GM12878 (cell line): ENCODE data around the gene BBLN. TPM values are rescaled to one million over a fixed set of nuclear protein-coding genes. Genes with fewer than 3 reads are reported as not detected.

ENCODE experiments used
- ATAC-seq: fragments of 200-7000 bp; cut with Tn5 transposase; 3 replicates; pipeline ENCODE4 v1.9.1; 2020; ENCODE audit warnings: mild to moderate bottlenecking, moderate library complexity
- BruUV-seq: library from RNA; stranded (reverse); fragments of 400-500 nt; replicated peaks from 2 replicates; lab custom pipeline; 2021; lab: Mats Ljungman, UMichigan
- CTCF ChIA-PET: fragments of 300-600 bp; sonication (Branson Sonifier 250); formaldehyde crosslinking; extraction: SDS; loops from one replicate; lab custom pipeline; 2021; ENCODE audit warnings: inconsistent platforms; lab: Yijun Ruan, JAX
- POLR2A ChIA-PET: fragments of 350-600 bp; formaldehyde crosslinking; extraction: SDS; loops from one replicate; lab custom pipeline; 2021; ENCODE audit warnings: inconsistent platforms; lab: Charles Lee
- RAD21 ChIA-PET: fragments of 300-600 bp; sonication (Branson Sonifier 250); formaldehyde crosslinking; loops from one replicate; lab custom pipeline; 2023; ENCODE audit warnings: antibody characterized with exemption; ENCODE audit not compliant: unreplicated experiment; lab: Charles Lee
- SMC1A ChIA-PET: fragments of 300-600 bp; sonication (Branson Sonifier 250); formaldehyde crosslinking; loops from one replicate; lab custom pipeline; 2023; ENCODE audit not compliant: unreplicated experiment, uncharacterized antibody; lab: Charles Lee
- DNase-seq: peaks from one replicate; pipeline ENCODE4 v3.0.0-alpha.2; 2011; ENCODE audit warnings: low read depth, low spot score
- FAIRE-seq: peaks from 3 replicates; lab custom pipeline; 2011; peaks lifted over from hg19 to GRCh38; lab: Jason Lieb, UNC
- H2AFZ ChIP-seq: 2 replicates; pipeline ENCODE4 v1.6.0; 2011; ENCODE audit warnings: low read depth, low read length, control low read depth; ENCODE audit not compliant: control insufficient read depth
- H3K27ac ChIP-seq: 2 replicates; pipeline ENCODE4 v1.5.1; 2011; ENCODE audit warnings: control low read depth; ENCODE audit not compliant: control insufficient read depth, insufficient read depth
- H3K27me3 ChIP-seq, 2 experiments: replicated peaks in 1 of 2; 2 replicates each; pipeline versions ENCODE4 v1.6.0 to v1.6.1; 2011; ENCODE audit warnings: low read length in 1 of 2; ENCODE audit not compliant: control insufficient read depth in 2 of 2, insufficient read depth in 2 of 2
- H3K36me3 ChIP-seq, 2 experiments: 2 replicates each; pipeline ENCODE4 v1.5.1; 2011; ENCODE audit warnings: low read length in 1 of 2; ENCODE audit not compliant: control insufficient read depth in 2 of 2, insufficient read depth in 2 of 2
- H3K4me1 ChIP-seq: 2 replicates; pipeline ENCODE4 v1.6.1; 2011; ENCODE audit warnings: mild to moderate bottlenecking, low read length, moderate library complexity, mixed read lengths; ENCODE audit not compliant: control insufficient read depth, insufficient read depth
- H3K4me2 ChIP-seq: 2 replicates; pipeline ENCODE4 v1.6.0; 2011; ENCODE audit warnings: control low read depth; ENCODE audit not compliant: control insufficient read depth, insufficient read depth
- H3K4me3 ChIP-seq: fragments of 200-600 bp; sonication (generic); 2 replicates; pipeline ENCODE4 v1.5.1; 2016
- H3K79me2 ChIP-seq: 2 replicates; pipeline ENCODE4 v1.6.0; 2011; ENCODE audit warnings: low read length; ENCODE audit not compliant: control insufficient read depth, insufficient read depth
- H3K9ac ChIP-seq: 2 replicates; pipeline ENCODE4 v1.8.0; 2011; ENCODE audit warnings: low read length, control low read depth, mixed read lengths; ENCODE audit not compliant: control insufficient read depth, insufficient read depth
- H3K9me3 ChIP-seq: replicated peaks from 3 replicates; pipeline ENCODE4 v1.5.1; 2011; ENCODE audit warnings: mild to moderate bottlenecking, low read length; ENCODE audit not compliant: control insufficient read depth, insufficient read depth
- H4K20me1 ChIP-seq: 2 replicates; pipeline ENCODE4 v1.6.0; 2011; ENCODE audit not compliant: control insufficient read depth, insufficient read depth
- ATF2 ChIP-seq: IDR thresholded peaks from 2 replicates; pipeline ENCODE4 v1.6.1; 2012; ENCODE audit warnings: low read length, inconsistent platforms
- BACH1 ChIP-seq: fragments of 450-650 bp; IDR thresholded peaks from 2 replicates; pipeline ENCODE4 v1.6.1; 2017; ENCODE audit warnings: mild to moderate bottlenecking, borderline replicate concordance
- BRCA1 ChIP-seq: IDR thresholded peaks from 2 replicates; pipeline ENCODE4 v1.6.1; 2011; ENCODE audit warnings: low read depth, low read length, improper control_type of control experiment
- CEBPB ChIP-seq, 2 experiments: fragments of 150-350 bp in 1 of 2; IDR thresholded peaks; 2 replicates each; pipeline ENCODE4 v1.6.1; 2012 to 2014; ENCODE audit warnings: low read depth in 2 of 2, low read length in 2 of 2, borderline replicate concordance in 1 of 2, inconsistent platforms in 1 of 2
- CHD1 ChIP-seq: IDR thresholded peaks from 2 replicates; pipeline ENCODE4 v1.6.1; 2012; ENCODE audit warnings: low read depth, low read length, improper control_type of control experiment
- DPF2 ChIP-seq: fragments of 450-650 bp; IDR thresholded peaks from 2 replicates; pipeline ENCODE4 v1.6.1; 2017; ENCODE audit warnings: mild to moderate bottlenecking
- FOS ChIP-seq: IDR thresholded peaks from 3 replicates; pipeline ENCODE4 v1.6.1; 2011; ENCODE audit warnings: borderline replicate concordance; ENCODE audit not compliant: insufficient read length; ENCODE audit errors: extremely low read depth
- IKZF1 ChIP-seq: fragments of 450-650 bp; conservative IDR thresholded peaks from 2 replicates; pipeline ENCODE4 v1.6.1; 2017; ENCODE audit warnings: antibody characterized with exemption, mild to moderate bottlenecking
- JUND ChIP-seq: IDR thresholded peaks from 2 replicates; pipeline ENCODE4 v1.6.1; 2012; ENCODE audit warnings: low read depth, mild to moderate bottlenecking, low read length, improper control_type of control experiment, moderate library complexity
- KLF5 ChIP-seq: fragments of 450-650 bp; IDR thresholded peaks from 2 replicates; pipeline ENCODE4 v1.6.1; 2014; ENCODE audit warnings: mild to moderate bottlenecking; ENCODE audit not compliant: partially characterized antibody
- MXI1 ChIP-seq: fragments of 150-350 bp; IDR thresholded peaks from 2 replicates; pipeline ENCODE4 v1.6.1; 2011; ENCODE audit warnings: low read depth, mild to moderate bottlenecking, inconsistent platforms, low read length, improper control_type of control experiment
- NRF1 ChIP-seq: conservative IDR thresholded peaks from 2 replicates; pipeline ENCODE4 v1.6.1; 2011; ENCODE audit warnings: mild to moderate bottlenecking, low read depth, low read length, improper control_type of control experiment
- PAX5 ChIP-seq: IDR thresholded peaks from 2 replicates; pipeline ENCODE4 v1.6.1; 2011; ENCODE audit warnings: low read depth, low read length, borderline replicate concordance
- RELA ChIP-seq: fragments of 450-650 bp; IDR thresholded peaks from 2 replicates; pipeline ENCODE4 v1.8.0; 2014; ENCODE audit warnings: borderline replicate concordance; ENCODE audit not compliant: partially characterized antibody
- RUNX3 ChIP-seq: IDR thresholded peaks from 2 replicates; pipeline ENCODE4 v1.6.1; 2012; ENCODE audit warnings: low read length, inconsistent platforms
- TAF1 ChIP-seq: IDR thresholded peaks from 2 replicates; pipeline ENCODE4 v1.6.1; 2011; ENCODE audit warnings: mild to moderate bottlenecking, low read depth, low read length, borderline replicate concordance
- TBL1XR1 ChIP-seq: IDR thresholded peaks from 2 replicates; pipeline ENCODE4 v1.6.1; 2012; ENCODE audit warnings: low read depth, low read length, improper control_type of control experiment
- USF2 ChIP-seq: IDR thresholded peaks from 2 replicates; pipeline ENCODE4 v1.6.1; 2011; ENCODE audit warnings: low read depth, low read length, improper control_type of control experiment, borderline replicate concordance
- YBX1 ChIP-seq: fragments of 450-650 bp; IDR thresholded peaks from 2 replicates; pipeline ENCODE4 v1.6.1; 2016; ENCODE audit warnings: antibody characterized with exemption
- ZNF217 ChIP-seq: fragments of 450-650 bp; IDR thresholded peaks from 2 replicates; pipeline ENCODE4 v1.6.1; 2017; ENCODE audit warnings: antibody characterized with exemption, mild to moderate bottlenecking
- ZNF274 ChIP-seq: IDR thresholded peaks from one replicate; pipeline ENCODE4 v1.8.0; 2011; ENCODE audit not compliant: insufficient read length, insufficient read depth
- WGBS: methylation state at CpG from one replicate; pipeline ENCODE4 v1.1.6; 2016; ENCODE audit warnings: low lambda C conversion rate; ENCODE audit not compliant: insufficient replicate concordance, insufficient coverage; ENCODE audit errors: missing lambda C conversion rate; 5-methylcytosine and 5-hydroxymethylcytosine counted together
- in situ Hi-C: fragments of 300-500 bp; cut with MboI; formaldehyde crosslinking; loops from 9 replicates; pipeline ENCODE4 v1.14.3; 2018; ENCODE audit warnings: mixed read lengths
- intact Hi-C: fragments of 100-400 bp; cut with micrococcal nuclease; formaldehyde crosslinking; loops from one replicate; pipeline ENCODE4 v1.14.2; 2022; ENCODE audit not compliant: unreplicated experiment
- polyA plus RNA-seq, 11 experiments: library from polyadenylated mRNA; depleted of rRNA in 4 of 11; unstranded in 6 of 11; stranded (reverse) in 5 of 11; fragments of >200 nt; fragmentation: Nextera tagmentation in 4 of 11; fragmentation: Illumina TruSeq in 1 of 11; extraction: Ambion mirVana in 4 of 11; extraction: Trizol in 1 of 11; gene quantifications; 1 replicate in 1 of 11; 2 replicates in 10 of 11; pipeline versions ENCODE4 v1.2.1 to v1.2.3, GENCODE V29; 2011 to 2016; ENCODE audit warnings: inconsistent platforms in 2 of 11, missing spikeins in 2 of 11, low read depth in 1 of 11
- total RNA-seq, 4 experiments: library from RNA; depleted of rRNA in 3 of 4; stranded (reverse); fragments of >200 nt in 3 of 4; fragmentation: Illumina TruSeq in 1 of 4; extraction: Trizol in 1 of 4; gene quantifications; 2 replicates each; pipeline versions ENCODE4 v1.2.1 to v1.2.3, GENCODE V29; 2013 to 2021

The BBLN gene
- total and polyA plus RNA-seq, 10 of the 15 experiments (the other 5 are each of a cell fraction or from before 2014, with no cell fraction given): 3.8 to 194 (median 66.2) TPM

DNA sequence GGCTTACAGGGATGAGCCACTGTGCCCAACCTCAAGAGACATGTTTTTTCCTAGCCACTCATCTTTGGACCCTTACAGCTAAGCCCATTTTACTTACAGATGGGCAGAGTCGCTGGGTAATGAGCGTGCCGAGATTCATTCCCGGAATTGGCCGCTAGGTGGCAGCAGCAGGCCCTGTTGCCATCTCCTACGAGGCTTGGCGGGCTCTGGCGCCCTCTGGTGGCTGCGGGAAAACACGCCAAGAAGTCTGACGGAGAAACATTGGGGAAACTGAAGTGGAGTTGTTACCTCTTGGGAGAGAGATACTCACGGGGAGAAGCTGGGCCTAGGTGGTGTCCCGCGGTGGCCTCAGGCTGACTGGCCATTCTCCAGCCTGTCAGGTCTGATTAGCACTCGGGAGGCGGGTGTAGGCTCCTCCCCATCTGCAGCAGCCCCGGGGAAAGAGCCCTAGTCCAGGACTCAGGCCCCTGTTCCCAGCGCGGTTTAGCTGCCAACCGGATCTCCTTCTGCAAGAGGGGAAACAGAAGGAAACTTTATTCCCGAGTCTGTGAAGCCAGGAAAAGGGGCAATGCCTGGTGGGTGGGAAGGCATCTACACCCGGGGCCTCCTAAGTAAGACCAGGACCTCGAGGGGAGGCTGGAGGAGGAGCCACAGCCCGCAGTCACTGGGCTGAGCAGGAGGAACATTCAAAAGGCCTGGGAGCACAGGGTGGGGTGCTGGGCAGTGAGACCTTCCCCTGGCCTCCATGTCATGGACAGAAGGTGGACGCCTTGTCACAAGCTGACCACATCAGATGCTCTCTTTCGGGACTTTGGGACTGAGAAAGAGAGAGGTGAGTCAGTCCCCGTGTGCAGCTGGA, 42.2 kb upstream of the BBLN start:
- 15% methylated on average over 27 of the region's 27 CpGs for WGBS
- TF ChIP-seq USF2 (no peak), CEBPB (IDR thresholded peaks at IDR 0.05; ENCODE audit: borderline replicate concordance in 1 of 2, low read depth in 2 of 2, low read length in 2 of 2) (peak in 1 of 2 experiments; percentile 27; a peak in 1 of 4 replicates), CHD1 (no peak), TBL1XR1 (no peak), YBX1 (no peak), DPF2 (no peak), BRCA1 (no peak), KLF5 (no peak), RUNX3 (peak; percentile 73), BACH1 (no peak), RELA (peak; percentile 21), ZNF217 (no peak), ATF2 (no peak), JUND (no peak), IKZF1 (no peak), MXI1 (no peak), NRF1 (no peak), ZNF274 (no peak), TAF1 (no peak), FOS (no peak), PAX5 (no peak)

More for the DNA sequence above, 42.2 kb upstream of the BBLN start:
- Histone ChIP-seq H4K20me1 (no peaks in the 10 kb centered on the region), H3K27ac (no peak overlapping the region), H3K36me3 (peaks cover 12 to 15% of the 10 kb centered on the region in 2 experiments; a peak in 3 of 4 replicates), H2AFZ (no peak overlapping the region), H3K79me2 (no peaks in the 10 kb centered on the region), H3K4me1 (peaks cover 23% of the 10 kb centered on the region), H3K4me3 (no peak overlapping the region), H3K9me3 (no peaks in the 10 kb centered on the region), H3K4me2 (no peak overlapping the region), H3K27me3 (no peaks in the 10 kb centered on the region), H3K9ac (no peak overlapping the region)
- POLR2A ChIA-PET: interaction anchor here (0.5 to 2.8 kb wide), 2 partner anchors 11 to 82 kb away, joined by 3 to 10 read pairs; no protein-coding TSS in a partner anchor
- intact Hi-C loops (loop anchor here (1.0 kb wide), 1 partner anchor 175 kb away; no protein-coding TSS in a partner anchor), in situ Hi-C loops (no loop called here)
- no TSS peak for BruUV-seq
- FAIRE-seq (peak; percentile 98), ATAC-seq (peak; percentile 79), DNase-seq (no peak)
- RAD21 ChIA-PET: interaction anchor here (0.6 to 2.4 kb wide), 10 partner anchors 11 to 252 kb away, joined by 3 to 11 read pairs (median 4); no protein-coding TSS in a partner anchor
- SMC1A ChIA-PET: interaction anchor here (0.6 to 3.3 kb wide), 14 partner anchors 11 to 218 kb away, joined by 3 to 11 read pairs (median 4); partner anchors contain the start of gene NAIF1
- CTCF ChIA-PET: interaction anchor here (0.6 to 6.1 kb wide), 33 partner anchors 9 to 224 kb away, joined by 3 to 84 read pairs (median 4); partner anchors contain the start of genes NAIF1 and PTGES2
